ENCODE results near the gene LOXHD1. TPM values are rescaled to one million over a fixed set of nuclear protein-coding genes. Genes with fewer than 3 reads are reported as not detected.

Gene LOXHD1
- total RNA-seq, 4 donors from 2014 or later: 0.13 to 0.50 TPM; not detected in 2

- DNase-seq (ENCODE audit: extremely low spot score): no peak
- H3K27ac ChIP-seq (replicated peaks in 1 of 4): no peak overlapping the region
- H3K4me3 ChIP-seq: no peak overlapping the region
- H3K36me3 ChIP-seq: no peaks in the 10 kb centered on the region
- H3K27me3 ChIP-seq: no peaks in the 10 kb centered on the region
- no peaks in the 10 kb centered on the region for H3K4me1 ChIP-seq
- intact Hi-C loops (cut with DNase I): no loop called here
- TF ChIP-seq EP300 (IDR thresholded peaks at IDR 0.05) (no peak), POLR2AphosphoS5 (IDR thresholded peaks at IDR 0.05) (no peak), CTCF (IDR thresholded peaks at IDR 0.05) (no peak), POLR2A (IDR thresholded peaks at IDR 0.05; ENCODE audit: low read depth) (no peak)
- no peaks in the 10 kb centered on the region for H3K9me3 ChIP-seq
These were observed 4.6 kb downstream of the LOXHD1 start for GRCh38 chr18:46652372-46652771.

GRCh38 chr18:46650681-46651080 lies 6.3 kb downstream of the LOXHD1 start:
- intact Hi-C loops (cut with DNase I): no loop called here

GRCh38 chr18:46649071-46649862 lies 7.8 kb downstream of the LOXHD1 start:
- DNase-seq (ENCODE audit: extremely low spot score): no peak
- WGBS: 82% methylated on average over 9 of the region's 12 CpGs
- Histone ChIP-seq H3K4me1 (no peaks in the 10 kb centered on the region), H3K36me3 (no peaks in the 10 kb centered on the region), H3K27me3 (no peaks in the 10 kb centered on the region), H3K9me3 (no peaks in the 10 kb centered on the region), H3K27ac (replicated peaks in 1 of 4) (no peak overlapping the region), H3K4me3 (no peak overlapping the region)
- TF ChIP-seq POLR2A (IDR thresholded peaks at IDR 0.05; ENCODE audit: low read depth) (no peak), CTCF (IDR thresholded peaks at IDR 0.05) (no peak), POLR2AphosphoS5 (IDR thresholded peaks at IDR 0.05) (no peak), EP300 (IDR thresholded peaks at IDR 0.05) (no peak)
- intact Hi-C loops (cut with DNase I): no loop called here

More at GRCh38 chr18:46650681-46651080, 6.3 kb downstream of the LOXHD1 start:
- Histone ChIP-seq H3K27ac (replicated peaks in 1 of 4) (no peak overlapping the region), H3K9me3 (no peaks in the 10 kb centered on the region), H3K27me3 (no peaks in the 10 kb centered on the region), H3K36me3 (no peaks in the 10 kb centered on the region), H3K4me1 (no peaks in the 10 kb centered on the region), H3K4me3 (no peak overlapping the region)
- DNase-seq (ENCODE audit: extremely low spot score): no peak
- TF ChIP-seq POLR2A (IDR thresholded peaks at IDR 0.05; ENCODE audit: low read depth): no peak
- no peak for TF ChIP-seq EP300 (IDR thresholded peaks at IDR 0.05)
- TF ChIP-seq CTCF (IDR thresholded peaks at IDR 0.05): no peak
- TF ChIP-seq POLR2AphosphoS5 (IDR thresholded peaks at IDR 0.05): no peak
- WGBS: 60% methylated on average over 4 of the region's 4 CpGs

GRCh38 chr18:46646468-46646867 lies 10.6 kb downstream of the LOXHD1 start:
- 82% methylated on average over 7 of the region's 7 CpGs for WGBS
- Histone ChIP-seq H3K36me3 (no peaks in the 10 kb centered on the region), H3K27ac (replicated peaks in 1 of 4) (no peak overlapping the region), H3K4me3 (no peak overlapping the region), H3K9me3 (no peaks in the 10 kb centered on the region), H3K27me3 (no peaks in the 10 kb centered on the region), H3K4me1 (no peaks in the 10 kb centered on the region)
- intact Hi-C loops (cut with DNase I): no loop called here
- TF ChIP-seq POLR2A (IDR thresholded peaks at IDR 0.05; ENCODE audit: low read depth) (no peak), POLR2AphosphoS5 (IDR thresholded peaks at IDR 0.05) (no peak), EP300 (IDR thresholded peaks at IDR 0.05) (no peak), CTCF (IDR thresholded peaks at IDR 0.05) (no peak)
- DNase-seq (ENCODE audit: extremely low spot score): no peak

- Histone ChIP-seq H3K4me1 (no peaks in the 10 kb centered on the region), H3K27me3 (no peaks in the 10 kb centered on the region), H3K9me3 (no peaks in the 10 kb centered on the region), H3K27ac (replicated peaks in 1 of 4) (no peak overlapping the region), H3K4me3 (no peak overlapping the region), H3K36me3 (no peaks in the 10 kb centered on the region)
- no peak for DNase-seq (ENCODE audit: extremely low spot score)
- TF ChIP-seq POLR2AphosphoS5 (IDR thresholded peaks at IDR 0.05) (no peak), CTCF (IDR thresholded peaks at IDR 0.05) (no peak), EP300 (IDR thresholded peaks at IDR 0.05) (no peak), POLR2A (IDR thresholded peaks at IDR 0.05; ENCODE audit: low read depth) (no peak)
- intact Hi-C loops (cut with DNase I): no loop called here
- 75% methylated on average over 4 of the region's 5 CpGs for WGBS
These were observed 14.5 kb downstream of the LOXHD1 start for GRCh38 chr18:46642561-46642960.
